ENCODE data around the gene TAOK1.

TAOK1 gene

DNA sequence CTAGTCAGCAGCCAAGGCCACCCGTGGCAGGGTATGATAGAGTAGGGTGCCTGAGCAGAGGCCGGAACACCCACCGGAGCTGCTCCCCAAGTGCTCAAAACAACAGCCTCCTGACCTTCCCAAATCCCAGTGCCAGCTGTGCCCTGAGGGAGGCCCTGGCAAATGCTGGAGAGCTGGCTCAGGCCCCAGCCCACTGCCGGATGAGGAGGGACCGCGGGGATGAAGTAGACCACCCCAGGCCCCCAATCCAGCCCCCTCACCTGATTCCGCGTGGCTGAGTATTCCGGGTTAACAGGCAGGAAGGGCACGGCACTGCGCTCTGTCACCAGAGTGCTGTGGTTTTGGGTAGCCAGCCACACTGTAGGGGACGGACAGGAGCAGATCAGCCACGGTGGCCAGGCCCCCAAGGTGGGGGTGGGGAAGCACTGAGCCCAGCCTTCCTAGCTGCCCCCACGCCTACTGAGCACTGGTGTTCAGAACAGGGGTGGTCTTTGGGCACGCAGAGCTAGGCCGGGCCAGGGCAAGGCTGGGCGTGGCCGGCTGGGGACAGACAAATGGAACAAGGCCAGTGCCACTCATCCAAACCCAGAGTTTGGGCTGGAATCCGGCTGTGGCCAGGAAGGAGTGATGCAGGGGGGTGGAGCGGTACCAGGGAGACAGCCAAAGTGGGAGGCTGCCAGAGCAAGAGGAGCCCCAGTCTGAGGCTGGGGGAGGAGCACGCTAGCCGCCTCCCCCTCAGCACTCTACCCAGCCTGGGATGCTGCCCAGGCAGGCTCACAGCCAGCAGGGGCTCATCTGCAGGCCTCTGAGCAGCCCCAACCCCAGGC is 187.4 kb downstream of the TAOK1 start:
- TF ChIP-seq, protein P1, sequence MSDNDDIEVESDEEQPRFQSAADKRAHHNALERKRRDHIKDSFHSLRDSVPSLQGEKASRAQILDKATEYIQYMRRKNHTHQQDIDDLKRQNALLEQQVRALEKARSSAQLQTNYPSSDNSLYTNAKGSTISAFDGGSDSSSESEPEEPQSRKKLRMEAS (IDR thresholded peaks at IDR 0.05): no peak
- TF ChIP-seq CEBPB (IDR thresholded peaks at IDR 0.05): no peak
- no peak for TF ChIP-seq TEAD4 (IDR thresholded peaks at IDR 0.05)
- TF ChIP-seq EGR1 (IDR thresholded peaks at IDR 0.05): no peak
- TF ChIP-seq RAD21 (IDR thresholded peaks at IDR 0.05; ENCODE audit: low read depth): no peak
- TF ChIP-seq TAF1 (IDR thresholded peaks at IDR 0.05; ENCODE audit: low read depth): no peak
- no peak for TF ChIP-seq CREB1 (IDR thresholded peaks at IDR 0.05; ENCODE audit: low read depth)
- TF ChIP-seq TCF12 (IDR thresholded peaks at IDR 0.05; ENCODE audit: low read depth): no peak
- no peak for TF ChIP-seq FOXM1 (IDR thresholded peaks at IDR 0.05; ENCODE audit: borderline replicate concordance, low read depth)
- no peak for TF ChIP-seq NFIC (IDR thresholded peaks at IDR 0.05)
- TF ChIP-seq, protein P2, sequence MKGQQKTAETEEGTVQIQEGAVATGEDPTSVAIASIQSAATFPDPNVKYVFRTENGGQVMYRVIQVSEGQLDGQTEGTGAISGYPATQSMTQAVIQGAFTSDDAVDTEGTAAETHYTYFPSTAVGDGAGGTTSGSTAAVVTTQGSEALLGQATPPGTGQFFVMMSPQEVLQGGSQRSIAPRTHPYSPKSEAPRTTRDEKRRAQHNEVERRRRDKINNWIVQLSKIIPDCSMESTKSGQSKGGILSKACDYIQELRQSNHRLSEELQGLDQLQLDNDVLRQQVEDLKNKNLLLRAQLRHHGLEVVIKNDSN (IDR thresholded peaks at IDR 0.05): no peak
- no peak for TF ChIP-seq EP300 (IDR thresholded peaks at IDR 0.05; ENCODE audit: borderline replicate concordance)
- TF ChIP-seq, protein P3, sequence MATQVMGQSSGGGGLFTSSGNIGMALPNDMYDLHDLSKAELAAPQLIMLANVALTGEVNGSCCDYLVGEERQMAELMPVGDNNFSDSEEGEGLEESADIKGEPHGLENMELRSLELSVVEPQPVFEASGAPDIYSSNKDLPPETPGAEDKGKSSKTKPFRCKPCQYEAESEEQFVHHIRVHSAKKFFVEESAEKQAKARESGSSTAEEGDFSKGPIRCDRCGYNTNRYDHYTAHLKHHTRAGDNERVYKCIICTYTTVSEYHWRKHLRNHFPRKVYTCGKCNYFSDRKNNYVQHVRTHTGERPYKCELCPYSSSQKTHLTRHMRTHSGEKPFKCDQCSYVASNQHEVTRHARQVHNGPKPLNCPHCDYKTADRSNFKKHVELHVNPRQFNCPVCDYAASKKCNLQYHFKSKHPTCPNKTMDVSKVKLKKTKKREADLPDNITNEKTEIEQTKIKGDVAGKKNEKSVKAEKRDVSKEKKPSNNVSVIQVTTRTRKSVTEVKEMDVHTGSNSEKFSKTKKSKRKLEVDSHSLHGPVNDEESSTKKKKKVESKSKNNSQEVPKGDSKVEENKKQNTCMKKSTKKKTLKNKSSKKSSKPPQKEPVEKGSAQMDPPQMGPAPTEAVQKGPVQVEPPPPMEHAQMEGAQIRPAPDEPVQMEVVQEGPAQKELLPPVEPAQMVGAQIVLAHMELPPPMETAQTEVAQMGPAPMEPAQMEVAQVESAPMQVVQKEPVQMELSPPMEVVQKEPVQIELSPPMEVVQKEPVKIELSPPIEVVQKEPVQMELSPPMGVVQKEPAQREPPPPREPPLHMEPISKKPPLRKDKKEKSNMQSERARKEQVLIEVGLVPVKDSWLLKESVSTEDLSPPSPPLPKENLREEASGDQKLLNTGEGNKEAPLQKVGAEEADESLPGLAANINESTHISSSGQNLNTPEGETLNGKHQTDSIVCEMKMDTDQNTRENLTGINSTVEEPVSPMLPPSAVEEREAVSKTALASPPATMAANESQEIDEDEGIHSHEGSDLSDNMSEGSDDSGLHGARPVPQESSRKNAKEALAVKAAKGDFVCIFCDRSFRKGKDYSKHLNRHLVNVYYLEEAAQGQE (IDR thresholded peaks at IDR 0.05; ENCODE audit: low read depth): no peak
- no peak for TF ChIP-seq ZBTB7A (IDR thresholded peaks at IDR 0.05; ENCODE audit: low read depth)
- no peak for TF ChIP-seq YY1 (IDR thresholded peaks at IDR 0.05; ENCODE audit: low read depth)

DNA sequence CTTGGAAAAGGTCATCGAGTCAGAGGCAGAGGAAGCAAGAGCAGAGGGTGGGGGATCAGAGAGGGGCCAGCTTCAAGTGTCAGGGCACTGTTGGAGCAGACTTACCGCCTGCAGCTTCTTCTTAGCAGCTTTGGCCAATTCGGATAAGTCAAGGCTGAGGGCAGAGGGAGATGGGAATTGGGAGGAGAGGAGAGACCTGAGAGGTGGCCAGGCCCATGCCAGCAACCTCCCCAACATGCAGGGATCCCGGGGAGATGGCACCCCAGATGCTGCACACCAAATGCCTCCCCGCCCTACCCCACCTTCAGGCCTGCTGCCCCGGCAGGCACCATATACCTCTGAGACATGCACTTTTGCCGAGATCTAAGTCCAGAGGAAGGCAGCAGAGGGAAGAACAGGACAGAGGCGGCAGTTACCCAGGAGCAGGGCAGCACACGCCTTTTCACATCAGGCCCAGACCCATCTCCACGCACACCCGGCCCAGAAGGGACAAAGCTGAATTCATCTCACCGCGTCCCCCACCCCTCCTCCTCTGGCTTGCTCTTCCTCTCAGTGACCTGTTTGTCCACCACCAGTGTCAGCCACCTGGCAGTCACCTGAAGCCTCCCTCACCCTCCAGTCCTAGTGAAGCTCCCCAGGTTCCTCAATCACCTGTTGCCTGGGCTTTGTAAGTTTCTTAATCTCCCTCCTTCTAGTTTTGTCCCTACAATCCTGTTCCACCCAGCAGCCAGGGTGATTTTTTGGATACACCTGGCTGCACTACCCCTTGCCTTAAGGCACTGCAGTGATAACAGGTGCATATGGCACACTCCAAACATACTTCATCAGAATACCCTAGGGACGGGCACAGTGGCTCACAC is 188.7 kb downstream of the TAOK1 start:
- TF ChIP-seq TCF12 (IDR thresholded peaks at IDR 0.05; ENCODE audit: low read depth) (no peak), NFIC (IDR thresholded peaks at IDR 0.05) (no peak), EGR1 (IDR thresholded peaks at IDR 0.05) (no peak), YY1 (IDR thresholded peaks at IDR 0.05; ENCODE audit: low read depth) (no peak), FOXM1 (IDR thresholded peaks at IDR 0.05; ENCODE audit: borderline replicate concordance, low read depth) (no peak), TEAD4 (IDR thresholded peaks at IDR 0.05) (no peak), TAF1 (IDR thresholded peaks at IDR 0.05; ENCODE audit: low read depth) (no peak), ZBTB7A (IDR thresholded peaks at IDR 0.05; ENCODE audit: low read depth) (no peak), CEBPB (IDR thresholded peaks at IDR 0.05) (no peak), RAD21 (IDR thresholded peaks at IDR 0.05; ENCODE audit: low read depth) (no peak), EP300 (IDR thresholded peaks at IDR 0.05; ENCODE audit: borderline replicate concordance) (no peak), CREB1 (IDR thresholded peaks at IDR 0.05; ENCODE audit: low read depth) (no peak)
- TF ChIP-seq, protein P3 (IDR thresholded peaks at IDR 0.05; ENCODE audit: low read depth): no peak
- TF ChIP-seq, protein P2 (IDR thresholded peaks at IDR 0.05): no peak
- TF ChIP-seq, protein P1 (IDR thresholded peaks at IDR 0.05): no peak

DNA sequence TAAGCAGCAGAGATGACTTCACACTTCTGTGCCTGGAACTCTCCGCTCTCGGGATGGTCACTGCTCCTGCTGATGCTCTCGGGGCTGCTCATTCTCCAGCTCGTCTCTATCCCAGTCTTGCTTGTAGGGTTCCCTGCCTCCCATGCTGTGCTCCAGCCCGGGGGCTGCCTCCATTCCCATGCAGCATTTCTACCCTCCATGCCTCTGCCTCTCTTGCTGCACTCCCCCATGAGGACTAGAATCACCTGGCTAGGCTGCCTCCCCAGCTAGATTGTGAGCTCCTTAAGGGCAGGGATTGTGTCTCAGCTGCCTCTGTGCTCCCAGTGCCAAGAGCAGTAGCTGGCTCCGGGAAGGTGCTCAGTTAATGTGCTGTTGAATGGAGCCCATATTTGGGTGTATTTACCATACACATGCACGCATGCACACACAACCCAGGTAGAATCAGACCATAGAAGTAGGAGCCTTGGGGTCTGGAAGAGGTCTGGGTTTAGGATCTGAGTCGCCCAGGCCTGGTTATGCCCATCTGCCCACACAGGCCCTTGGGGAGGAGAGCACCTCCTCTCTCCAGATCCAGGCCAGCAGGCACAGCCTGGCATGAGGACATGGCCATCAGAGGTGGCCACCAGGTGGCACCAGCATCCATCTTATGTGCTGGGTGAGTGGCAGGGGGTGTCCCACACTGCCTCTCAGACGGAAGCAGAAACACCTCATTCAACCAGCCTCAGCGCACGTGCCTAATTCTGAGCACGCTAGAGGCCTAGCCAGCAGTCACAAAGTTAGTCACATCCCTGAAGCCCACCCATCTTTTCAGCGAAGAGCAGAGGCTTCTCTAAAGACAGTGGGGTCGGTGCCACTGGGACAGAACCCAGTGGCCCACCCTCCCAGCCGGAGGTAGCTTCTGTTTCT is 190.0 kb downstream of the TAOK1 start:
- TF ChIP-seq RAD21 (IDR thresholded peaks at IDR 0.05; ENCODE audit: low read depth) (peak; percentile 93), YY1 (IDR thresholded peaks at IDR 0.05; ENCODE audit: low read depth) (no peak)
- TF ChIP-seq, protein P1 (IDR thresholded peaks at IDR 0.05): peak; percentile 89
- TF ChIP-seq, protein P2 (IDR thresholded peaks at IDR 0.05): peak; percentile 50; the same call in 1 of the 2 replicates
